HG03095 (cell line): Measurements from ENCODE around the gene GOLGA6L25.
"Not testable (repeated sequence)": the region's sequence is repeated elsewhere in the genome, so short reads cannot be mapped to it uniquely, and the experiment has no call there.

Source experiments
- ATAC-seq: cut with Tn5 transposase; IDR thresholded peaks from one replicate; pipeline ENCODE4 v1.9.1; 2021; ENCODE audit warnings: moderate library complexity; ENCODE audit not compliant: unreplicated experiment

The GOLGA6L25 gene, protein sequence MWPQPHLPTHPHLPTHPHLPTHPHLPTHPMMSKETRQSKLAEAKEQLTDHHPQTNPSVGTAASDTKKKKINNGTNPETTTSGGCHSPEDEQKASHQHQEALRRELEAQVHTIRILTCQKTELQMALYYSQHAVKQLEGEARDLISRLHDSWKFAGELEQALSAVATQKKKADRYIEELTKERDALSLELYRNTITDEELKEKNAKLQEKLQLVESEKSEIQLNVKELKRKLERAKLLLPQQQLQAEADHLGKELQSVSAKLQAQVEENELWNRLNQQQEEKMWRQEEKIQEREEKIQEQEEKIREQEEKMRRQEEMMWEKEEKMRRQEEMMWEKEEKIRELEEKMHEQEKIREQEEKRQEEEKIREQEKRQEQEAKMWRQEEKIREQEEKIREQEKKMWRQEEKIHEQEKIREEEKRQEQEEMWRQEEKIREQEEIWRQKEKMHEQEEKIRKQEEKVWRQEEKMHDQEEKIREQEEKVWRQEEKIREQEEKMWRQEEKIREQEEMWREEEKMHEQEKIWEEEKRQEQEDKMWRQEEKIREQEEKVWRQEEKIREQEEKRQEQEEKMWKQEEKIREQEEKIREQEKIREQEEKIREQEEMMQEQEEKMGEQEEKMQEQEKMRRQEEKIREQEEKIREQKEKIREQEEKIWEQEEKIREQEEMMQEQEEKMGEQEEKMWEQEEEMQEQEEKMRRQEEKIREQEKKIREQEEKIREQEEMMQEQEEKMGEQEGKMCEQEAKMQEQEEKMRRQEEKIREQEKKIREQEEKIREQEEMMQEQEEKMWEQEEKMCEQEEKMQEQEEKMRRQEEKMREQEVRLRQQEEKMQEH

DNA sequence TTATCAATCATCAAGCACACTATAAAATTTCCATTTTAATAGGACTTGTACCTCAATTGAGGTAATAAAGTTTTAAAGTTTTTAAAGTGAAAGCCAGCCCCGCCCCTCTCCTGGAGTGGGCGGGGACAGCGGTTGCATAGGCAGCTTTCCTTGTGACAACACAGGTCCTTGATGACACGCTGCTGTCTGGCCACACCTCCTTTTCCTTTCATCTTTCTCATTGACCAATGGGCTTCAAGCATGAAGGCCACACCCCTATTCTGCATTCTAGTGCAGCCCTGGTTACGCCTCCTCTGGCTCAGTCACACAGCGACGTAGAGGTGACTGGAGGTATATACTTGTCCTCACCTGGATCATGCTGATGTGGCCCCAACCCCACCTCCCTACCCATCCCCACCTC lies at the start of gene GOLGA6L25:
Gene GOLGA6L25, plus strand, starts transcription at position 301 of the 400 bp plus-strand sequence. Its CDS starts 61 bp downstream, at position 362.
- ATAC-seq, result not testable (repeated sequence)

DNA sequence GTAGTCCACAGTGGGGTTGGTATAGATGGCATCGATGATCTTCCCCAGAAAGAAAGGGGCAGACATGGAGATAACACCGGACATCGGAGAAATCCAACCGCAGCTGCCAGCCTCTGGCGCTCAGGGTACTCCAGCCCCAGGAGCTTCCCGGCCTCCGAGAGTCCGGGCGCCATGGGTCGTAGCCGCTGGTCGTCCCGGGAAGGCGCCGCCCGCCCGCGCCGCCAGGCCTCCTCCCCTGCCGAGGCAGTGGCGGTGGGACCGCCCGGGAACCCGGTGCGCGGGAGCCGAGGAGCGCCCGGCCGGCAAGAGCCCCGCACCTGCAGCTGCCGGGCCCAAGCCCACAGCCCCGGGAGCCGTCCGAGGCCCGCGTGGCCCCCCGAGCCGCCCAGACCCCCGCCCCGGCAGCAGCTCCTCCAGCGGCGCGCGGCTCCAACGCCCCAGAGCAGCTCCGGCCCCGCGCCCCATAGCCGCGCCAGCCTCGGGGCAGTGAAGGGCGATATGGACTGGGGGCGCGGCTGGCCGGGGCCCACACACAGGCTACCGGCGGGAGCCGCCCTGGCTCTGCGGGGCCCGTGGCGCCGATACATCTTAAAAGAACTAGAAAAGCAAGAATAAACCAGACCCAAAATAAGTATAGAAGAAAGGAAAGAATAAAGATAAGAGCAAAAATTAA lies 45.0 kb upstream of the GOLGA6L25 start:
- not testable (repeated sequence) for ATAC-seq

DNA sequence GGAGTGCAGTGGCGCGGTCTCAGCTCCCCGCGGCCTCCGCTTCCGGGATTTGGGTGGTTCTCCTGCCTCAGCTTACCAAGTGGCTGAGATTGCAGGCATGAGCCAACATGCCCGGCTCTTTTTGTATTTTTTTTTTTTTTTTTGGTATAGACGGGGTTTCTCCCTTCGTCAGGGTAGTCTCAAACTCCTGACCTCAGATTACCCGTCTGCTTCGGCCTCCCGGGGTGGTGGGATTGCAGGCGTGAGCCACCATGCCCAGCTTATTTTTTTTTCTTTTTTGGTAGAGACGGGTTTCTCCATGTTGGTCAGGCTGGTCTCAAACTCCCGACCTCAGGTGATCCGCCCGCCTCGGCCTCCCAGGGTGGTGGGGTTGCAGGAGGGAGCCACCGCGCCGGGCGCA lies 39.2 kb upstream of the GOLGA6L25 start:
- ATAC-seq, result not testable (repeated sequence)

DNA sequence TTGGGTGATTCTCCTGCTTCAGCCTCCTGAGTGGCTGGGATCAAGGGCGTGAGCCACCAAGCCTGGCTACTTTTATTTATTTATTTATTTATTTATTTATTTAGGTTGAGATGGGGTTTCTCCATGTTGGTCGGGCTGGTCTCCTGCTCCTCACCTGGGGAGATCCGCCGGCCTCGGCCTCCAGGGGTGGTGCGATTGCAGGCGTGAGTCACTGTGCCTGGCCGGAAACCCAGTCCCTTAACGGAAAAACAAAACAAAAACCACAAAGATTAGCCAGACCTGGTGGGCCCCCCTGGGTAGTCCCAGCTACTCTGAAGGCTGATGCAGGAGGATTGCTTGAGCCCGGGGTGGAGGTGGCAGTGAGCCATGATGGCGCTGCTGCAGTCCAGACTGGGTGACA lies 38.2 kb upstream of the GOLGA6L25 start:
- ATAC-seq, result not testable (repeated sequence)

DNA sequence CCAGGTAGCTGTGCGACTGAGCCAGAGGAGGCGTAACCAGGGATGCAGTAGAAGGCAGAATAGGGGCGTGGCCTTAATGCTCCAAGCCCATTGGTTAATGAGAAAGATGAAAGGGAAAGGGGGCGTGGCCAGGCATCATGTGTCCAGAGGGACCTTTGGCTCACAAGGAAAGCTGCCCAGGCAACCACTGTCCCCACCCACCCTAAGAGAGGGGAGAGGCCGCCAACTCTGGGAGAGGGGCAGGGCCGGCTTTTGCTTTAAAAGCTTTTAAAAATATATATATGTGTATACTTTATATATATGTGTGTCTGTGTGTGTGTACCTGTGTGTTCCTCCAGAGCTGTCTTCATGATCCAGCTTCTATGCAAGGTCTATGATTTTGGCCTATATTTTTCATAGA lies 20.4 kb upstream of the GOLGA6L25 start, which contains the start of gene GOLGA8G:
Gene GOLGA8G, minus strand, starts transcription at position 18 of the 400 bp plus-strand sequence. CDS start 62 bp downstream, outside the sequence.
- ATAC-seq, result not testable (repeated sequence)

DNA sequence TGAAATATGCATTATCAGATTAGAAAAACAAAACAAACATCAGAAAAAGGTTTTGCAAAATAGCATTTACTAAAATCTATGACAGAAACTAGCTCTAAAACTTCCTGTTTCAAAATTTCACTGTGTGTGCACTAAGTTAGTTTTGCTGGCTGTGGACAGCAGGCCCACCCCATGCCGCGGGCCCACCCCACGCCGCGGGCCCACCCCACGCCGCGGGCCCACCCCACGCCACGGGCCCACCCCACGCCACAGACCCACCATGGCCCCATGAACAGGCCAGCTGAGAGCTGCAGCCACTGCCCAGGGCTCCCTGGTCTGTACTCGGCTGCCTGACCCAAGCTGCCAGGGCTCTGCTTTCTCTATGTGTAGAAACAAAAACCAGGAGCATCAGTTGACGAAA lies 20.0 kb downstream of the GOLGA6L25 start:
- not testable (repeated sequence) for ATAC-seq

DNA sequence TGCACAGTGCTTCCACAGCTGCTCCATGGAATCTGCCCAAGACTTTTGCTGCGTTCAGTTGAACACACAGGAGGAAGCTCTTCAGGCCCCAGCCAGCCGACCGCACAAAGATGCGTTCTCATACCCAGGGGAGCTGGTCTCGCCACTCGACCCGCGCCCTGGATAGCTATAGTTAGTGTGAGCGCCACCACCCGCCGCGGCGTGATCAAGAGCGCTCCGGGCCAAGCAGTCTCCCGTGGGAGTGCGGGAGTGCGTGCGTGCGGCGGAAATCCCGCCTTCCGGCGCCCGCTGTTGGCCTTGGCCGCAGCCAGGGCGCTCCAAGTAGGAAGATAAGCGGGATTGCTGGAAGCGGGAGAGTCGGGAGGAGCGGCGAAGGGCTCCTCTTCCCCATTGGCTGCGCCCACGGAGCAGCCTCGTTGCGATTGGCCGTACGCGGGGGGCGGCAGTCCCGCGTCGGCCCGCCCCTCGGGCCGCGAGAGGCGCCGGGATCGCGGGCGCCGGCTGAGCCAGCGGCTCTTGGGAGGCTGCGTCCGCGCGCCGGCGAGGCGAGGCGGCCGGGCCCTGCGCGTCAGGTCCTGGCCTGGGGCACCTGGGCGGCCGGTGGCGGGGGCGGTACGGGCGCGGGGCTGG lies 35.7 kb downstream of the GOLGA6L25 start:
- ATAC-seq, result not testable (repeated sequence)

DNA sequence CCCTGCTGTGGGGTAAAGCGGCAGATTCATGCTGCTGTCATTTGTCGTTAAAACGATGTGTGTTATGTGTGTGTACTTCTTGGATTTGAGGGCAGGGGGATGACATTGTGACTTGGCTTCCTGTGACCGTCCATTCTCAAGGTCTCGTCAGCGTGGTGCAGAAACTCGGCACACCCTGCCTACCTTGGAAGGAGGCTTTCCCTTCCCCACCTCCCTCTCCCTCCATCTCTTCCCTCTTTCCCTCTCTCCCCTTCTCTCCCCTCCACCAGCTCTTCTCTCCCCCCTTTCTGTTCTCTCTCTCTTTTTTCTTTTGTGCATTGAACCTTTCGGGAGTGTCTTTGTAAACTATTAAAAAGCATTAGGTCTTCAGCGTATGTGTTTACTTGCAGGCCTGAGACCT lies 36.4 kb downstream of the GOLGA6L25 start:
- not testable (repeated sequence) for ATAC-seq

DNA sequence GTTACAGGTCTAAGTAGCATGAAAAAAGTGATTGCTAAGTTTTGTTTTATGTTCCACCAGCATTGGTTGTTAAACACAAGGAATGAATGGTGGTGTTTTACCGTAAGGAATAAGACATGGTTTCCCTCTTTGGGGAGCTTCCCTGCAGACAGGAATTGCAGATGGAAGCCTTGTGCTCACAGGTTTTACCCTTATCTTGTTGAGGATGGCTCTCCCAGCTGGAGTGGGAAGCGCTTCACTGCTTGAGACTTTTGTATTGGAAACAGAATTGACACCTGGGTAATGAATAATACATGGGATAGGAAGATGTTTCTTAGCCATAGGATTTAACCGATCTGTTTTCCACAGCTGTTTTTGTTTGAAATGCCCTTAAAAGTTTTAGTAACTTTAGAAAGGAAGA lies 39.0 kb downstream of the GOLGA6L25 start:
- ATAC-seq, result not testable (repeated sequence)

DNA sequence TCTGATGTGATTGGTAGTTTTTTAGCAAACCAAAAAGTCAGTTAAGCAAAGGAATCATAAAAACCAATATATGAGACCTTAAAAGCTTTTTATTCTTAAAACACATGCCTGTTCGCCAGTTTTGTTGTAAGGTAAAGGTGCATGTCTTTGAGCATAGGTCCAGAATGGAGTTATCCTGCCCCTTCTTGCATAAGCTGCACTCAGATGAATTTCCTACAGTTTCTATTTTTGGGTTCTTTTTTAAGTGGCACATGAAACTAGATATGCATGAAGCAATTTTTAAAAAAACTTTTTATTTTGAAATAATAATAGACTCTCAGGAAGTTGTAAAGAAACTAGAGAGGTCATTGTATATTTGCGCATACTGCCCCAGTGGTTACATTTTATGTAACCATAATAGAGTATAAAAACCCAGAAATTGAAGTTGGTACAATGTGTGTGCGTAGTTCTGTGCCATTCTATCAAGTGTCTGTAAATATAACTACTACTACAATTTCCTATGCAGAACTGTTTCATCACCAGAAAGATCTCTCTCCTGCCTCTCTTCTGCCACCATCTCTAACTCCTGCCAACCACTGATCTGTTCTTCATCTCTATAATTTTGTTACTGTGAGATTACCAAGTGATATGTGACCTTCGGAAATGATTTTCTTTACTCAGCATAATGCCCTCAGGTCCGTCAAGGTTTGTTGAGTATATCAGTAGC lies 40.2 kb downstream of the GOLGA6L25 start:
- not testable (repeated sequence) for ATAC-seq

DNA sequence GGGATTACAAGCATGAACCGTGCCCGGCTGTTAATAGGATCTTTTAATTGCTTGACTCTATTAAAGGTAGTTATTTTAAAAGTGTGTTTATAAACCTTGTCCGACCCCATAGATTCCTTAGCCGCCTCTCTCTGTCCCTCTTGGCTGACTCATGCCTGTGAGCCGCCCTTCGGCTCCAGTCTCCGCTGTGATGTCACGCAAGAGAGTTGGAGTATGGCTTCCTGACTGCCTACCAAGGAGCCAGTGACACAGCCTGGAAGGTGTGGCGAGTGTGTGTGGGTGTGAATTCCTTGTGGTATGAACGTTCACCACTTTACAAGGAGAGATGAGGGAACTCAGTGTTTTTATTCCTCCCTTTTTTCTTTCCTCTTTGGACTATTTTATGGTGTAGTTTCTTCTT lies 44.1 kb downstream of the GOLGA6L25 start:
- ATAC-seq, result not testable (repeated sequence)

DNA sequence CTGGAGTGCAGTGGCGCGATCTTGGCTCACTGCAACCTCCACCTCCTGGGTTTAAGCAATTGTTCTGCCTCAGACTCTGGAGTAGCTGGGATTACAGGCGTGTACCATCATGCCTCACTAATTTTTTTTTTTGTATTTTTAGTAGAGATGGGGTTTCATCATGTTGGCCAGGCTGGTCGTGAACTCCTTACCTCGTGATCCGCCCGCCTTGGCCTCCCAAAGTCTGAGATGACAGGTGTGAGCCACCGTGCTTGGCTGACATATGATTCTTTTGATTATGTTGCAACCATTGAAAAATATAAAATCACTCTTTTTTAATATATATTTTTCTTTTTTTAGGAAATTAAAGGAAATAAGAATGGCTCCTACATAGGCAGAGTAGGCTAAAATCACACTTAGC lies 44.8 kb downstream of the GOLGA6L25 start:
- ATAC-seq, result not testable (repeated sequence)

DNA sequence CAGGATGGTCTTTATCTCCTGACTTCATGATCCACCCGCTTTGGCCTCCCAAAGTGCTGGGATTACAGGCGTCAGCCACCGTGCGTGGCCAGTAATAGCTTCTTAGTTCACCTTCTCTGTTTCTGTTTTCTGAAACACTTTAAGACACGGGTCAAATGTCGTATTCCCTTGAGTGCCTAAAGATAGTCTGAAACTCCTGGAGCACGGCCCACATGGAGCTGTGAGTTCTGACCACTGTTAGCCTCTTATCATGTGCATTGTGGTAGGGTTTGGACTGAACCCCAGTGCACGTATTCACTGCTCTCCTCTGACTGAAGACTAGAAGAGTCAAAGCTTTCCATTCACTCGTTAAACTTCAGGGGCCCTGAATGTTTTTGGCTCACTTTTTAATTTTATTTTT lies 48.8 kb downstream of the GOLGA6L25 start:
- not testable (repeated sequence) for ATAC-seq
